SU-DHL-6 (cell line): Measurements from ENCODE around the gene ZFP64.

Experiments used
- CTCF ChIP-seq: fragments of 200-600 bp; sonication (generic); IDR thresholded peaks from one replicate; pipeline ENCODE4 v1.5.1; 2017; ENCODE audit warnings: antibody characterized with exemption, mild to moderate bottlenecking, low read length, moderate library complexity; ENCODE audit not compliant: insufficient read depth, poor library complexity, severe bottlenecking
- EZH2phosphoT487 ChIP-seq: fragments of 200-600 bp; sonication (generic), shearing (Covaris generic); conservative IDR thresholded peaks from 2 replicates; pipeline ENCODE4 v1.6.1; 2018; ENCODE audit warnings: mild to moderate bottlenecking, antibody characterized with exemption, low read length, moderate library complexity, mixed read lengths

DNA sequence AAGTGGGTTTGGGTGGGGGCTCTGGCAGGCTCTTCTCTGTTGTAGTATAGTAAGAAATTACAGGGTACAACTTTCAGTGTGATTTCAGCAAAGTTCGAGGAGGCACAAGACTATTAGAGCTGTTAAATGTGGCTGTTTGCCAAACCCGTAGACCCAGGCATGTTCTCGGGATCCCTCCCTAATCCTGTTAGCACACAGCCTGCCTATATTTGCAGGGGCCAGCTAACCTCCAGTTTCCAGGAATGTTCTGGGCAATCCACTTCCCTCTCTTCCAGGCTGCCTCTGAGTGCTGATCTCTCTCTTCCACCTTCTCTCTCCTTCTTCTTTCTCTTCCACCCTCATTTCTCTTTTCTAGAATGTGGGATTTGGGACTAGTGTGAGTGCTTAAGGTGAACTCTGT, 34.8 kb upstream of the ZFP64 start:
- no peak for TF ChIP-seq CTCF
- TF ChIP-seq EZH2phosphoT487: no peak
